HG03354 (cell line): ENCODE measurements around the gene ARHGEF17.

ENCODE experiments used
- ATAC-seq: cut with Tn5 transposase; IDR thresholded peaks from one replicate; pipeline ENCODE4 v1.9.1; 2021; ENCODE audit warnings: mild to moderate bottlenecking; ENCODE audit not compliant: unreplicated experiment, poor library complexity, severe bottlenecking

ARHGEF17 gene

GRCh38 chr11:73308961-73309919, 1.2 kb downstream of the ARHGEF17 start:
- ATAC-seq: no peak

GRCh38 chr11:73310076-73310475, 2.0 kb downstream of the ARHGEF17 start:
- no peak for ATAC-seq

- ATAC-seq: no peak
Observed at GRCh38 chr11:73310661-73311393, 2.8 kb downstream of the ARHGEF17 start.

GRCh38 chr11:73311394-73311869, 3.4 kb downstream of the ARHGEF17 start:
- ATAC-seq: no peak

- ATAC-seq: no peak
Observed at GRCh38 chr11:73312036-73312435, 4.0 kb downstream of the ARHGEF17 start.

GRCh38 chr11:73312851-73313327, 4.8 kb downstream of the ARHGEF17 start:
- no peak for ATAC-seq

- no peak for ATAC-seq
Observed at GRCh38 chr11:73313652-73314051, 5.6 kb downstream of the ARHGEF17 start.

- no peak for ATAC-seq
Observed at GRCh38 chr11:73314117-73314961, 6.3 kb downstream of the ARHGEF17 start.

- no peak for ATAC-seq
Observed at GRCh38 chr11:73315293-73316020, 7.4 kb downstream of the ARHGEF17 start.

GRCh38 chr11:73316422-73316821, 8.3 kb downstream of the ARHGEF17 start:
- no peak for ATAC-seq

GRCh38 chr11:73317373-73317772, 9.3 kb downstream of the ARHGEF17 start:
- ATAC-seq: no peak

GRCh38 chr11:73317803-73318202, 9.7 kb downstream of the ARHGEF17 start:
- ATAC-seq: no peak

- ATAC-seq: no peak
Observed at GRCh38 chr11:73318501-73319011, 10.5 kb downstream of the ARHGEF17 start.

- no peak for ATAC-seq
Observed at GRCh38 chr11:73320763-73321603, 12.9 kb downstream of the ARHGEF17 start.

GRCh38 chr11:73321604-73322381, 13.7 kb downstream of the ARHGEF17 start:
- no peak for ATAC-seq

GRCh38 chr11:73322382-73323306, 14.6 kb downstream of the ARHGEF17 start:
- no peak for ATAC-seq
